T-helper 9 cell (primary cell): ENCODE measurements around the gene VASN.
"Not testable (repeated sequence)": the region's sequence is repeated elsewhere in the genome, so short reads cannot be mapped to it uniquely, and the experiment has no call there.

Experiments used
- DNase-seq: peaks from one replicate; pipeline ENCODE4 v3.0.0-alpha.2; 2020
- total RNA-seq, 2 donors: gene quantifications; one replicate each; lab custom pipeline; 2026; lab: John Stamatoyannopoulos, UW

Gene VASN
- total RNA-seq = 0.21 to 2.9 reads per million in 2 donors

DNA sequence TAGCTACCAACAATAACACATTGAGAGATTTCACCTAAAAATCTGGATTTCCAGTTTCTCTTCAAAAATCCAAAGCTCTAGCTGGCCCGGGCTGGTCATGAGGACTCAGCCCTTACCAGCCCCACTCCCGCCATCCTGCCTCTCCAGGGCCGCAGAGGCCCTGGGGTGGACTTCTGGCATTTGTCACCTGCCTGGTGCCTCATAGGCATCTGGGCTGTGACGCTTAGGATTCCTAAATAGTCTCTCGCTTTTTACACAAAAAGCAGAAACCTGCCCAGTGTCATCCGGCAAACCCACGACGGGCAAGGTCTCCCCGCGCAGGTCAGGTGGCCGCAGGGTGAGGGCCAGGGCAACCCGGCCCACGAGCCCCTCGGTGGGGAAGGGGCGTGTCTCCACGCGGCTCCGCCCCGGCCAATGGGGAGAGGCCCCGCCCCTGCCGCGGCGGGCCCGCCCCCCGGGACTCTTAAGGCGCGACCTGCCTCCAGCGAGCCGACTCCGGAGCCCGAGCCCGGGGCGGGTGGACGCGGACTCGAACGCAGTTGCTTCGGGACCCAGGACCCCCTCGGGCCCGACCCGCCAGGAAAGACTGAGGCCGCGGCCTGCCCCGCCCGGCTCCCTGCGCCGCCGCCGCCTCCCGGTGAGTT, at the start of gene VASN:
Gene VASN (plus strand): TSS at position 492 of the 644 bp plus-strand sequence. CDS start 9,030 bp downstream, outside the sequence.
- DNase-seq = peak; percentile 72

DNA sequence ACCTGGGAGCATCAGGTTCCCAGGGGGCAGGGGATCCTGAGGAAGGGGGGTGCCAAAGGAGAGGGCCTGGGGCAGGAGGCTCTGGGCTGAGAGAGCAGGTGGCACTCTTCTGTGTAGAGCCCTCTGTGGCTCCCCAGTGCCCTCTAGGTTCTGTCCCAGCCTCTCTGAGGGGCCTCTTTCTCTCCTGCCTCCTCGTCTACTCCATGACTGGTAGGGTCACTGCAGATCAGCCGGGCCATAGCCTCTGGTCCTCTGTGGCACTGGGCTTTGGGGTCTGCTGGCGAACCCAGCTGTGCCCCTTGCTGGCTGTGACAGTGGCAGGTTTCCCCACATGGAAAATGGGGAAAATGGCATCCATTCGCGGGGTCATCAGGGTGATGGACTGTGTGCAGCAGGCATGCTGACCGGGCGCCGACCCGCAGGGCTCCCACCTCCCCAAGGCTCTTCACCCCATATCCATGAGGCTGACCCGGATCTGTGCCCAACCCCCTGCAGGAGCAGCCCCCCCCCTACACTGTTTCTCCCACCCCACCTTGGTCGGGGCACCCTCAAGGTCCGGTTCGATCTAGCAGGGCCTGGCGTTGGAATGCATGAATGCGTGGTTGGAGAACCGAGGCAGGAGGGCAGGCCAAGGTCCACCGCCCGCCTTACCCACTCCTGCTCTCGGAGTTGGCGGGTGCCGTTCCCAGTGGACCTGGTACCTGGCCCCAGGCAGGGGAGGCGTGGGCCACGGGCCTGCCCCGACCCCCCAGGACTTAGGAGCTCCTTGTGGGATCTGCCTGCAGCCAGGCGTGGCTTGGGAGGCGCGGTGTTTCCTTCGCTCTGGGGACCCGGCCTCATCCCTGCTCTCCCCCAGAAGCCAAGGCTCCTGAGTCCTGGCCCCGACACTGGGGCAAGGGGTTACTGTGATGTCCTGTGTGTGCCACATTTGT, 49.3 kb upstream of the VASN start:
- DNase-seq = no peak

DNA sequence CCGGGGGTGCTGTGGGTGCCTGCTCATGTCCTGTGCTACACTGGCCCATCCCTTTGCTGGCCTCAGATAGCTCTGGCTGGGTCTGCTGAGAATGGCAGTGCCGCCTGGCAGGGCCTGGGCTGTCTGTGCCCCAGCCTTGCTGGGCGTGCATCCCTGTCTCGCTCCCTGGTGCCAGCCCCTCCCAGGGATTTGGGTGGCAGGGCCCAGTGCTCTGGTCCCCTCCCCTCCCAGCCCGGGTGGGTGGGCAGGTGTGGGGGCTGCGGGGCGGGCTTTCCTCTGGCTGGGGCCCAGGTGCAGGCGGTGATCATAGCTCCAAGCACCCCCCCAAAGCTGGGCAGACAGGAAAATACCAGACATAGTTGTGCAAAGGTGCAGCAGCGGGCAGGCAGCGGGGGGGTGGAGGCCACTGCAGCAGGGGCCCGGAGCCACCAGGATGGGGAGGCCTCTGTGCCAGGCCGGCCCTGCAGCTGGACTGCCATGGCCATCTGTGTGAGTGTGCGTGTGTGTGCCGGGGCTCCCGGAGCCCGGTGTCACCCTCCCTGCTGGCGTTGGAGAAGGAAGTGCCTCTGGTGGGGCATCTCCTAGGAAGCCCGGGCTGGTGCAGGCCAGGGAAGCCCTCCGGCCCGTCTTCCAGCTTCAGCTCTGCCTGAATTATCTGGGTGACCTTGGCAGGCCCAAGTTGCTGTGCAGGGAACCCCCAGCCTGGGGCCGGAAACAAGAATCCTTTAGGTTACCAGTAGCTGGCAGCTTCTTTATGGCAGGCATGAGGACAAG, 48.4 kb upstream of the VASN start:
- no peak for DNase-seq

DNA sequence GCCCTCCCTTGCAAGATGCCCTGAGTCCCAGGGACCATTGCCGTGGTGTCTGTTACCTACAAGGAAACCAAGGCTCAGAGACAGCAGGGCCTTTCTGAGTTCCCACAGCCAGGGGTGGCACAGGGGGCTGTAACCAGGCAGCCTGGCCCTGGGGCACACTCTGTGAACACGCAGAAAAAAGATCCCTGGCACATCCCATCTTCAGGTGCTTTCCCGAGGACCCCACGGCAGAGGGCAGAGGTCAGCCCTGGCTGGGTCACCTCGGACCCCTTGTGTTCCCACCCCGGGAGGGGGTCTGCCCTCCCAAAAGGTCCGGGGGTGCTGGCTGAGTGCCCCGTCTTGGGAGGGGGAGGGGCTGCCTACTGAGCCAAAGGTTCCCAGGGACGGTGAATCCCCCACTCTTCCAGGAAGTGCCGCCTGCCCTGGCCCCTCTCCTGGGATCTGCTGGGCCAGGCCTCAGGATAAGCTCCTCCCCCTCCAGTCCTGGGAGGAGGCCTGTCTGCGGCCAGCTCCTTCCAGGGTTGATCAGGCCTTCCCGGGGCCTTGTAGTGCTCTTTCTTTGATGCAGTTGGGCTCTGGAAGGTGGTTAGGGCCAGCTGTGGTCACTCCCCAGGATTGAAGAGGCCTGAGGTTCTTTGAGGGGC, 47.7 kb upstream of the VASN start:
- no peak for DNase-seq

DNA sequence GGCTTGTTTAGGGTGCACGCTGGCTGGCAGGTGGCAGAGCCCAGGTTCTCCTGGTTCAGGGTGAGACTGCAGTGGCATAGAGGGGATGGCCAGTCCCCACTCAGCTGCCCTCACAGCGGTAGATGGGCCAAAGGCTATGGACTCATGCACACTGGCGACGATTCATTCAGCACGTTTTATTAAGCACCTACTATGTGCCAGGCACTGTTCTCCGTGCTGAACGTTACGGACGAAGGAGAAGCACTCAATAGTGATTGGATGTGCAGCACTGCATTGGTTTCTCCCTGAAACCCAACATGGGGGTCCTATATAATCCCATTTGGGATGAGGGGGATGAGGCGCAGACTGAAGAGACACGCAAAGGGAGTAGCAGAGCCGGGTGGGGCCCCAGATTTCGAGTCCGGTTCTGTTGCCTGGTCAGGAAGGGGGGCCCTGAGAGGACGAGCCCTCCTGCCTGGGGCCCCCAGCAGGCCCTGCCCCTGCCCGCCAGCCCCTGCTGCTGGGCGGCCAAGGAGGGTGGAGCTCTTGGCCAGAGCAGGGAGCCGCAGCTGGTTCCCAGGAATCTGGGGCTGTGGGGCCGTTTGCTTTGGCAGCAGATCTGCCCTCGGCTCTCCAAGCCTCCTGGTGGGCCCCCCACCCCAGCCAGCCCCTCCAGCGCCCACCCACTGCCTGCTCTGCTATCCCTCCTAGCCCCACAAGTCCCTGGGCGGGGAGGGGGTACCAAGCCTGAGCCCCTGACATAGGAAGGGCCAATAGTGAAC, 47.0 kb upstream of the VASN start:
- no peak for DNase-seq

DNA sequence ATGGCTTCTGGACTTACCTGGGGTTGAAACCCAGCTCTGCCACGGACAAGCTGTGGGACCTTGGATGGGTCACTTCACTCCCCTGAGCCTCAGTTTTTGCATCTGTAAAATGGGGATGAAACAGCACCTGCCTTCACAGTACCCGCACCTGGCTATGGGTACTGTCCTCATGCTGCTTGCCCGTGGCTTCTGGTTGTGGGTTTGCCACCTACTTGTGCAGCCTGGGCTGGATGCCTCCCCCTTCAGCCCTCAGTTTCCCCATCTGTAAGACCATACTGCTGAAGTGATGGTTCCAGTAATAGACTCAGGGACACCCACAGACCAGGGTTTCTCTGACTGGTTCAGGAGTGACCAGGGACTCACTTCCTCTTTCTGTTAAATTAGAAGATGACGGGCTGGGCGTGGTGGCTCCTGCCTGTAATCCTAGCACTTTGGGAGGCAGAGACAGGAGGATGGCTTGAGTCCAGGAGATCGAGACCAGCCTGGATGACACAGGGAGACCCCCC, 46.3 kb upstream of the VASN start:
- no peak for DNase-seq

DNA sequence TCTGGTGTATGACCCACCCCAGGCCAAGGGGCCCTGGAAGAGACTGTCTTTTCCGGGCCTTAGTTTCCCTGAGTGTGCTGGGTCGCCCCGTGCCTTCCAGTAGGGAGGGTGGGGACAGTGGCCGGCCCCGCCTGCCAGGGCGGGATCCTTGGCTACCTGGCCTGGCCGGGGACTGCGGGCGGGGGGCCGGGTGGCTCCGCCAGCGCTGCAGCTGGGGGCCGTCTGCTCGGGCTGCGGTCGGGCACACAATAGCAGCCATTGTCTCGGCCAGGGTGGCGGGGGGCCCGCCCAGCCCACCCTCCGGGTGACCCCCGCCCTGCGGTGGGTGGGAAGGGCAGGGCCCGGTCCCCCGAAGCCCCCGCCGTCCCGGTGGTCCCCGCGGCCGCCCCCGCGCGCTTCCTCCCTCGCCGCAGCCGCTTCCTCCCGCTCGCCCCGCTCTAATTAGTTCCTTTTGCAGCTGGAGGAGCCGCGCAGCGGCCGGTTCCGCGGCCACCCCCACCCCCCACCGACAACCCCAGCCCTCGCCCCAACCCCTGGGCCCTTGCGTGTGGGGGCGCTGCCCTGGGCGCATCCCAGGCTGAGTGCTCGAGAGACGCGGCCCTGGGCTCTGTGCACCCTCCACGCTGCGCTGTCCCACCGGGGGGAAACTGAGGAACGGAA, 44.1 kb upstream of the VASN start:
- no peak for DNase-seq

DNA sequence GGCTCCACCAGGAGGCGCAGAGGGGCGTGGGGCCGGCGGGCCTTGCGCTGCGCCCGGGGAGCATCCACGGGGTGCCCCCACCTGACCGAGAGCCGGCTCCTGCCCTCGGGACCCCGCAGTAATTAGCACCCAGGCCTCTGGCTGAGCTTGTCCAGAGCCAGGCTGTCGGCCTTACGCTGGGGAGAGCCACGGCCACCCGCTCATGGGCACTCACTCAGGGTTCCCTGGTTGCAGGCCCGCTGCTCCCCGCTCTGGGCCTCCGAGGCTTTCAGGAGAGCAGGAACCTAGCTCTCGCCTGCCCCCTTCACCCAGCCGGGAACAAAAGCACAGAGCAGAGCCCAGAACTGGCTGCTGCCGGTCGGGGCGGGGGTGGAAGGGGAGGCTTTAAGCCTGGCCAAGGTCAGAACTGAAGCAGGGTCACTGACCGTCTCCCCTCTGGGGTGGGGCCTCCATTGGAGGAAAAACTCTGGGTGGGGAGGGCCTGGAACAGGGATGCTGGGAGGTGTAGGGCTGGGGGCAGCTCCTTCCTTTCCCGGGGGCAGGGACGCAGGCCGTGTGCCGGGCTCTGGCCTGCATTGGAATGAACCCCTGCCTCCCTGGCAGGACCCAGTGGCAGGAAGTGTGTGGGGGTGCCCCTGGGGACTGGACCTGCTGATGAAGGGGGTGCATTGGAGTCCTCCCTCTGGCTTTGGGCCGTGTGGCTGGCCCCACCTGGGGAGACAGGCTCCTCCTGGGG, 43.4 kb upstream of the VASN start:
- DNase-seq = peak; percentile 41

DNA sequence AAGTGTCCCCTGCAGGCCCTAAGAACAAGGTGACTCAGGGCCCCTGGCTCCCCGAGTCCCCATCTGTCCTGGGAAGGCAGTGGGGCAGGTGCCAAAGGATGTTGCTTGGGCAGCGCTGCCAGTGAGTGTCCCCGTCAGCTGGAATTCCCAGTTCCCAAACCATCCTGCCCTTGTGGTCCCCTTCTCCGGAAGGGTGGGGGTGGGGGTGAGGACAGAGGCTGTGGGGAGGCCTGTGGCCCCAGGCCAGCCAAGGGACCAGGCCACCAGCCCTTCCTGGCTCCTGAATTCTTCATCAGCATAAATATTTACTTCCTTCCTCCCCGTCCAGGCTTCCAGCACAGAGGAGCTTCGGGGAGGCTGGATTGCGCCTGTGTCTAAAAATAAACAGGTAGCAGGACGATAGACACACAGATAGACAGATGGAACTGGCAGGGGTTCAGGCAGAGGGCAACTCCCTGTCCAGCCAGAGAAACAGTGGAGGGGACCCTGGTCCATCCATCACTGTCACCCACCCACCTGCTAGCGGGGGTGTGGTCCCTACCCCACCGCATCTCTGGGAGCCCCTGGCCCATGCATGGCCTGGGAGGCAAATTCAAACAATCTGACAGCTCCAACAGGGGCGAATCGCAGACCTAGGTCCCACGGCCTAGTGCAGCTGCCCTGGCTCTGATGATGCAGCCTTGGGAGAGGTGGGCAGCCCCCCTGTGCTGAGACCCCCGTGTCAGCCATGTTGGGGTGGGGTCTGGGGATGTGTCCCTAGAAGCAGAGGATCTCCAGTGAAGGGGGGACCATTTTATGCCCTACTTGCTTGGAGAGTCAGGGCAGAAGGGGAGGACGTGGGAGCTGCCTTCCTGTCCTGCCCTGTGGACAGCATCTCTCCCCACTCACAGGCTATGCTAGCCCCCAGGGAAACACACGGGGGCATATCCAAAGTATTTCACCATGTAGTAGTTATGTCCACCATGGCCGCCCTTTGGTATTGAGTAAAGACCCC, 42.6 kb upstream of the VASN start:
- DNase-seq = no peak

DNA sequence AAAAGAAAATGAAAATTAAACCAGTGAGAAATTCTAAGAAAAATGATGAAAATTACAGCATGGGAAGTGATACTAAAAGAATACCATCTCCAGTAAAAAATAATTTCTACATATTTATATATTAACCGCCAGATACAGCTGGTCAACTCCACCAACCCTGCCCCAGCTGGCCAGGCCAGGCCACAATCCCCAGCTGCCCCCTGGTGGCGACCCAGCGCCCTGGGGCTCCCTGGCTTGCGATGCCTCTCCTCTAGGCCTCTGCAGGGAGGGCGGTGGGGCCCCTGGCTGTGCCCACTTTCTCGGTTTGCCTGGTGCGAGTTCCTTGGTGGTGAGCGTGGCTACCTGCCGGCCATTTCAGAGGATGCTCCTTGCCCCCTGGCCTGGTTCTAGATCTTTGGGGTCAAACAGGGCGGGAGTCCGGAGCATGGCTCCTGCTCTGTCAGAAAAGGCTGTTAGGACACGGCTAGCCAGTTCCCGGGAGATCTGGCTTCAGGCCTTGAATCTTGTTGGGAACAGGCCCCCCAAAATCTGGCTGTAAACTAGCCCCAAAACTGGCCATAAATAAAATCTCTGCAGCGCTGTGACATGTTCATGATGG, 41.3 kb upstream of the VASN start:
- peak; percentile 74 for DNase-seq

DNA sequence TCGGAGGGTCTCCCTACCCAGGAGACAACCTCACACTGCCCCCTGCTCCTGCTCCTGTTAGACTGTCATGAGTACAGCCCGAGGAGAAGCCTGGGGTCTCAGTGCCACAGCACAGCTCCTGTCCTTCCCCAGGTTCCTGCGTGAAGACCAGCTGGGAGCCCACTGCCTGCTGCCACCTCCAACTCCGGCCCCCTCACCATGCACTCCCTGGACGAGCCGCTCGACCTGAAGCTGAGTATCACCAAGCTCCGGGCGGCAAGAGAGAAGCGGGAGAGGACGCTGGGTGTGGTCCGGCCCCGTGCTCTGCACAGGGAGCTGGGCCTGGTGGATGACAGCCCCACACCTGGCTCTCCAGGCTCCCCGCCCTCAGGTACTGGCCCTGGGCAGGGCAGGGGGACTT, 39.6 kb upstream of the VASN start:
- DNase-seq = no peak

DNA sequence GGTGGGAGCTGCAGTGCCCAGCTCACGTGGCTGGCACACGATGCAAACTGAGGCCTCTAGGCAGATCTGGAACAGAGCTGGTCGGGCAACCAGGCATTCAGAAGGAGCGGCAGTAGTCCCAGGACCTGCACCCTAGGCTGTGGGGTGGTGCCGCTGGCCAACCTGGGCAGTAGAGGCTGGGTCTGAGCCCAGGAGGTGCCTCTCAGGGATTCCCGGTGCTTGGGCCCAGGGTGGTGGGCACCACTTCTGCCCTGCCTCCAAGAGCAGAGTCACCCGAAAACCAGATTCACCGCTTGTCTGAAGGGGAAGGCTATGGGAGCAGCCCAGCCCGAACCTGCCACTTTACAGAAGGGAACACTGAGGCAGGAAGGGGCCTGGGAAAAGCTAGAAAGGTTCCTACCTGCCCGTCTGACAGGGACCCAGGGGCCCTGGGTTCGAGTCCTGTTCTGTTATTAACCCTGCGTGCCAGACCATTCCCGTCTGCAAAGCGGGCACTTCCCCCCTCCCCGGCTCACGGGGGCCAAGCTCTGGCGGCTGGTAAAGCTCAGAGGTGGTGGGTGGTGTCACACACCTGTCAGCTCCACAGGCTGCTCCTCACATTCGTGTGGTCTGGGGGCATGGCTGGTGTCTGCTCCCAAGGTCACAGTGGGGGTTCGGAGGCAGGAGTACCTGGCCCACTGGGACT, 38.9 kb upstream of the VASN start:
- no peak for DNase-seq

DNA sequence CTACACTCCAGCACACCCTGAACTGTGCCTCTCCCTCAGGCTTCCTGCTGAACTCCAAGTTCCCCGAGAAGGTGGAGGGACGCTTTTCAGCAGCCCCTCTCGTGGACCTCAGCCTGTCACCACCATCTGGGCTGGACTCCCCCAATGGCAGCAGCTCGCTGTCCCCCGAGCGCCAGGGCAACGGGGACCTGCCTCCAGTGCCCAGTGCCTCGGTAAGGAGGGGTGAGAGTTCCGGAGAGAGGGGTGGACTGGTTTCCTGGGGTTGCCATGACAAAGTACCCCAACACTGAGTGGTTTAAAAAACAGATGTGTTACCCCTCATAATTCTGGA, 38.4 kb upstream of the VASN start:
- no peak for DNase-seq

DNA sequence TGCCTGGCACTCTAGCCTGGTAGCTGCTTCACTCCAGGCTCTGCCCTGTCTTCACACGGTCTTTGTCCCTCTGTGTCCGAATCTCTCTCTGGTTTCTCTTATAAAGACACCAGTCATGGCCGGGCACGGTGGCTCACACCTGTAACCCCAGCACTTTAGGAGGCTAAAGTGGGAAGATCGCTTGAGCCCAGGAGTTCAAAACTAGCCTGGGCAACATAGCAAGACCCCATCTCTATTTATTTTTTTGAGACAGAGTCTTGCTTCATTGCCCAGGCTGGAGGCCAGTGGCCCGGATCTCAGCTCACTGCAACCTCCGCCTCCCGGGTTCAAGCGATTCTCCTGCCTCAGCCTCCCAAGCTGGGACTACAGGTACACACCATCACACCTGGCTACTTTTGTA, 37.9 kb upstream of the VASN start:
- DNase-seq = not testable (repeated sequence)

DNA sequence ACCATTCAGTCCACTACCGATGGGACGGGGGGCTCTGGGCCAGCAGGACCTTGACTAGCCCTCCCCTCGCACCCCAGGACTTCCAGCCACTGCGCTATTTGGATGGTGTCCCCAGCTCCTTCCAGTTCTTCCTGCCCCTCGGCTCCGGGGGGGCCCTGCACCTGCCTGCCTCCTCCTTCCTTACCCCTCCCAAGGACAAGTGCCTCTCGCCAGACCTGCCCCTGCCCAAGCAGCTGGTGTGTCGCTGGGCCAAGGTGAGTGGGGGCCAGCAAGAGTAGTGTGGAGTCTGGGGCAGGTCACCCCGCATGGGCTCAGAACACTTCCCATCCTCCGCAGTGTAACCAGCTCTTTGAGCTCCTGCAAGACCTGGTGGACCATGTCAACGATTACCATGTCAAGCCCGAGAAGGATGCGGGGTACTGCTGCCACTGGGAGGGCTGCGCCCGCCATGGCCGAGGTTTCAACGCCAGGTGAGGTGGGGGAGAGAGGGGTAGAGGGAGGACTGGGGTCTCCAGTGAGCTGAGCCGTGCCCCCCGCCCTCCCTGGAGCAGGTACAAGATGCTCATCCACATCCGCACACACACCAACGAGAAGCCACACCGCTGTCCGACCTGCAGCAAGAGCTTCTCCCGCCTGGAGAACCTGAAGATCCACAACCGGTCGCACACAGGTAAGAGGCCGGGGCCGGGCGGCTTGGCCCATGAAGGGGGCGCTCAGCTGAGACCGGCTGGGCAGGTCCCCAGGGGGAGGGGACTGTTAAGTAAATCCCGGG, 36.7 kb upstream of the VASN start:
- no peak for DNase-seq

DNA sequence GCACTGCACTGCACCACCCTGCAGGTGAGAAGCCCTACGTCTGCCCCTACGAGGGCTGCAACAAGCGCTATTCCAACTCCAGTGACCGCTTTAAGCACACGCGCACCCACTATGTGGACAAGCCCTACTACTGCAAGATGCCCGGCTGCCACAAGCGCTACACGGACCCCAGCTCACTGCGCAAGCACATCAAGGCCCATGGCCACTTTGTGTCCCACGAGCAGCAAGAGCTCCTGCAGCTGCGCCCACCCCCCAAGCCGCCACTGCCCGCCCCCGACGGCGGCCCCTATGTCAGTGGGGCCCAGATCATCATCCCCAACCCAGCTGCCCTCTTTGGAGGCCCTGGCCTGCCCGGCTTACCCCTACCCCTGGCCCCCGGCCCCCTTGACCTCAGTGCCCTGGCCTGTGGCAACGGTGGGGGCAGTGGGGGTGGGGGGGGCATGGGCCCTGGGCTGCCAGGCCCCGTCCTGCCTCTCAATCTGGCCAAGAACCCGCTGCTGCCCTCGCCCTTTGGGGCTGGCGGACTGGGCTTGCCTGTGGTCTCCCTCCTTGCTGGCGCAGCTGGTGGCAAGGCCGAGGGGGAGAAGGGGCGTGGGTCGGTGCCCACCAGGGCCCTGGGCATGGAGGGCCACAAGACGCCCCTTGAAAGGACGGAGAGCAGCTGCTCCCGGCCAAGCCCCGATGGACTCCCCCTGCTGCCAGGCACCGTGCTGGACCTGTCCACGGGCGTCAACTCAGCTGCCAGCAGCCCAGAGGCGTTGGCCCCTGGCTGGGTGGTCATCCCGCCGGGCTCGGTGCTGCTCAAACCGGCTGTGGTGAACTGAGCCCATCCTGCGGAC, 34.7 kb upstream of the VASN start:
- DNase-seq = no peak
